Liver (tissue), 9 donors: ENCODE data around the gene ENOX1. TPM values are rescaled to one million over a fixed set of nuclear protein-coding genes. Genes with fewer than 3 reads are reported as not detected.

Source experiments
- DNase-seq: peaks from one replicate; pipeline ENCODE4 v3.0.0-alpha.2; 2017; ENCODE audit warnings: low spot score
- H3K27ac ChIP-seq, 2 donors: one replicate each; pipeline ENCODE4 v1.7.0; 2013; ENCODE audit warnings: inconsistent platforms in 2 of 2, low read length in 2 of 2, control low read depth in 1 of 2, low read depth in 1 of 2, mild to moderate bottlenecking in 1 of 2
- H3K27me3 ChIP-seq, 4 donors: one replicate each; pipeline versions ENCODE4 v1.6.1 to v1.7.0; 2013; ENCODE audit warnings: low read length in 3 of 4, inconsistent platforms in 1 of 4, mild to moderate bottlenecking in 1 of 4, moderate library complexity in 1 of 4; ENCODE audit not compliant: control insufficient read depth in 4 of 4, insufficient read depth in 4 of 4
- H3K36me3 ChIP-seq, 4 donors: one replicate each; pipeline versions ENCODE4 v1.6.1 to v1.7.0; 2013; ENCODE audit warnings: low read length in 3 of 4, mild to moderate bottlenecking in 3 of 4, low read depth in 1 of 4, moderate library complexity in 1 of 4; ENCODE audit not compliant: control insufficient read depth in 4 of 4, insufficient read depth in 3 of 4
- H3K4me1 ChIP-seq, 4 donors: one replicate each; pipeline versions ENCODE4 v1.6.1 to v1.7.0; 2013; ENCODE audit warnings: low read length in 3 of 4, mild to moderate bottlenecking in 3 of 4, moderate library complexity in 1 of 4; ENCODE audit not compliant: control insufficient read depth in 4 of 4, insufficient read depth in 4 of 4
- H3K4me3 ChIP-seq, 3 donors: one replicate each; pipeline versions ENCODE4 v1.6.1 to v1.7.0; 2013; ENCODE audit warnings: low read length in 3 of 3, control low read depth in 1 of 3, low read depth in 1 of 3, mild to moderate bottlenecking in 1 of 3
- H3K9ac ChIP-seq, 2 donors: one replicate each; pipeline ENCODE4 v1.7.0; 2013; ENCODE audit warnings: low read length in 2 of 2, mild to moderate bottlenecking in 2 of 2, moderate library complexity in 2 of 2, control low read depth in 1 of 2, low read depth in 1 of 2
- H3K9me3 ChIP-seq, 4 donors: one replicate each; pipeline versions ENCODE4 v1.6.1 to v1.7.0; 2013; ENCODE audit warnings: low read length in 3 of 4; ENCODE audit not compliant: control insufficient read depth in 4 of 4
- EGR1 ChIP-seq, 2 donors: IDR thresholded peaks; 2 replicates each; pipeline ENCODE4 v1.6.1; 2016 to 2018; ENCODE audit warnings: antibody characterized with exemption in 2 of 2, low read depth in 2 of 2
- FOXA1 ChIP-seq: IDR thresholded peaks from 2 replicates; pipeline ENCODE4 v1.6.1; 2016; ENCODE audit warnings: antibody characterized with exemption
- FOXA2 ChIP-seq: IDR thresholded peaks from 2 replicates; pipeline ENCODE4 v1.6.1; 2016; ENCODE audit warnings: antibody characterized with exemption
- GABPA ChIP-seq, 2 donors: IDR thresholded peaks in 1 of 2; conservative IDR thresholded peaks in 1 of 2; 2 replicates each; pipeline ENCODE4 v1.6.1; 2016; ENCODE audit warnings: antibody characterized with exemption in 2 of 2, mild to moderate bottlenecking in 1 of 2, moderate library complexity in 1 of 2
- HNF4A ChIP-seq, 2 donors: conservative IDR thresholded peaks; 2 replicates each; pipeline ENCODE4 v1.6.1; 2016; ENCODE audit warnings: antibody characterized with exemption in 2 of 2, mild to moderate bottlenecking in 2 of 2
- HNF4G ChIP-seq: IDR thresholded peaks from 2 replicates; pipeline ENCODE4 v1.6.1; 2016; ENCODE audit warnings: antibody characterized with exemption
- JUND ChIP-seq, 2 donors: IDR thresholded peaks; 2 replicates each; pipeline ENCODE4 v1.6.1; 2016; ENCODE audit warnings: antibody characterized with exemption in 2 of 2
- NR2F2 ChIP-seq: IDR thresholded peaks from 2 replicates; pipeline ENCODE4 v1.6.1; 2016; ENCODE audit warnings: antibody characterized with exemption
- RAD21 ChIP-seq, 2 donors: IDR thresholded peaks; 2 replicates each; pipeline ENCODE4 v1.6.1; 2016; ENCODE audit warnings: antibody characterized with exemption in 2 of 2, mild to moderate bottlenecking in 2 of 2
- RXRA ChIP-seq, 2 donors: IDR thresholded peaks; 2 replicates each; pipeline ENCODE4 v1.6.1; 2017 to 2018; ENCODE audit warnings: antibody characterized with exemption in 2 of 2, mild to moderate bottlenecking in 1 of 2
- SP1 ChIP-seq: IDR thresholded peaks from 2 replicates; pipeline ENCODE4 v1.6.1; 2018; ENCODE audit warnings: antibody characterized with exemption, mild to moderate bottlenecking
- TAF1 ChIP-seq: conservative IDR thresholded peaks from 2 replicates; pipeline ENCODE4 v1.6.1; 2016; ENCODE audit warnings: antibody characterized with exemption, mild to moderate bottlenecking
- YY1 ChIP-seq: IDR thresholded peaks from 2 replicates; pipeline ENCODE4 v1.6.1; 2016; ENCODE audit warnings: antibody characterized with exemption, mild to moderate bottlenecking
- WGBS: extraction: QIAGEN DNeasy Blood & Tissue Kit; methylation state at CpG from one replicate; pipeline ENCODE4 v1.1.7; 2013; 5-methylcytosine and 5-hydroxymethylcytosine counted together
- polyA plus RNA-seq, 2 donors: library from polyadenylated mRNA; stranded (reverse) in 1 of 2; unstranded in 1 of 2; fragments of 200-250 nt in 1 of 2; fragments of >200 nt in 1 of 2; fragmentation: Nextera tagmentation in 1 of 2; extraction: Ambion mirVana in 1 of 2; gene quantifications; one replicate each; pipeline versions ENCODE4 v1.2.1 to v1.2.3, GENCODE V29; 2013 to 2015
- total RNA-seq, 2 donors: library from RNA; depleted of rRNA; stranded (reverse); fragments of >200 nt; gene quantifications; one replicate each; pipeline ENCODE4 v1.2.3, GENCODE V29; 2014
- TF ChIP-seq, protein P1 (sequence below): IDR thresholded peaks from 2 replicates; pipeline ENCODE4 v1.6.1; 2016; ENCODE audit warnings: antibody characterized with exemption, mild to moderate bottlenecking
- TF ChIP-seq, protein P2 (sequence below): IDR thresholded peaks from 2 replicates; pipeline ENCODE4 v1.6.1; 2016; ENCODE audit warnings: antibody characterized with exemption
- TF ChIP-seq, protein P3 (sequence below): IDR thresholded peaks from 2 replicates; pipeline ENCODE4 v1.6.1; 2016; ENCODE audit warnings: antibody characterized with exemption
- TF ChIP-seq, protein P4 (sequence below): fragments of 150-350 bp; IDR thresholded peaks from 2 replicates; pipeline ENCODE4 v1.5.1; 2017; ENCODE audit warnings: improper control_type of control experiment, low read depth, low read length; ENCODE audit not compliant: missing input control
- TF ChIP-seq, protein P5 (sequence below): IDR thresholded peaks from 2 replicates; pipeline ENCODE4 v1.6.1; 2016; ENCODE audit warnings: antibody characterized with exemption
- donor health status: healthy.
- donor health status: healthy.
- donor health status: healthy.
- donor health status: healthy.
- donor health status: healthy.

Gene ENOX1
- total and polyA plus RNA-seq, 4 donors: 0.02 to 0.33 (median 0.08) TPM; not detected in 1

DNA sequence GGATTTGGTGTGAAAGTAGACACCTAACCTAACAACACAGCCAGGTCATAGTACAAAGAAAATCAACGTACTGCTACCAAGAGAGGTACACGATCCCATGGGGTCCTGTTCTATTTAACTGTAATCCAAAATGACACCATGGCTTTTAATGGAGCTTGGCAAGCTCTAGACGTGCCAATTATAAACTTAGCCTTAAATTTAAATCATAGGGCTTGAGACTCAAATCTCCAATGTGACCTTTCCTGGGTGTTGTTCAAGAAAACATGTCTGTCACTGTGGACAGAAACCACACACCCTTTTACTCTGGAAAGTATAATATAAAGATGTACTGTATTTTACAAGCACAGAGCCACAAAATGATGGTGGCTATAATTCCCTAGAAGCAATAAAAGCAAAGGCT lies 299.3 kb downstream of the ENOX1 start:
- WGBS: 55% methylated on average over 3 of the region's 3 CpGs
- Histone ChIP-seq H3K9ac (no peak overlapping the region), H3K27me3 (no peaks in the 10 kb centered on the region), H3K27ac (no peak overlapping the region), H3K9me3 (no peaks in the 10 kb centered on the region), H3K36me3 (no peaks in the 10 kb centered on the region), H3K4me3 (no peak overlapping the region), H3K4me1 (no peaks in the 10 kb centered on the region)
- TF ChIP-seq TAF1: no peak
- no peak for TF ChIP-seq FOXA2
- TF ChIP-seq, protein P1, sequence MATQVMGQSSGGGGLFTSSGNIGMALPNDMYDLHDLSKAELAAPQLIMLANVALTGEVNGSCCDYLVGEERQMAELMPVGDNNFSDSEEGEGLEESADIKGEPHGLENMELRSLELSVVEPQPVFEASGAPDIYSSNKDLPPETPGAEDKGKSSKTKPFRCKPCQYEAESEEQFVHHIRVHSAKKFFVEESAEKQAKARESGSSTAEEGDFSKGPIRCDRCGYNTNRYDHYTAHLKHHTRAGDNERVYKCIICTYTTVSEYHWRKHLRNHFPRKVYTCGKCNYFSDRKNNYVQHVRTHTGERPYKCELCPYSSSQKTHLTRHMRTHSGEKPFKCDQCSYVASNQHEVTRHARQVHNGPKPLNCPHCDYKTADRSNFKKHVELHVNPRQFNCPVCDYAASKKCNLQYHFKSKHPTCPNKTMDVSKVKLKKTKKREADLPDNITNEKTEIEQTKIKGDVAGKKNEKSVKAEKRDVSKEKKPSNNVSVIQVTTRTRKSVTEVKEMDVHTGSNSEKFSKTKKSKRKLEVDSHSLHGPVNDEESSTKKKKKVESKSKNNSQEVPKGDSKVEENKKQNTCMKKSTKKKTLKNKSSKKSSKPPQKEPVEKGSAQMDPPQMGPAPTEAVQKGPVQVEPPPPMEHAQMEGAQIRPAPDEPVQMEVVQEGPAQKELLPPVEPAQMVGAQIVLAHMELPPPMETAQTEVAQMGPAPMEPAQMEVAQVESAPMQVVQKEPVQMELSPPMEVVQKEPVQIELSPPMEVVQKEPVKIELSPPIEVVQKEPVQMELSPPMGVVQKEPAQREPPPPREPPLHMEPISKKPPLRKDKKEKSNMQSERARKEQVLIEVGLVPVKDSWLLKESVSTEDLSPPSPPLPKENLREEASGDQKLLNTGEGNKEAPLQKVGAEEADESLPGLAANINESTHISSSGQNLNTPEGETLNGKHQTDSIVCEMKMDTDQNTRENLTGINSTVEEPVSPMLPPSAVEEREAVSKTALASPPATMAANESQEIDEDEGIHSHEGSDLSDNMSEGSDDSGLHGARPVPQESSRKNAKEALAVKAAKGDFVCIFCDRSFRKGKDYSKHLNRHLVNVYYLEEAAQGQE: no peak
- no peak for TF ChIP-seq GABPA (IDR thresholded peaks at IDR 0.05 in 1 of 2, conservative IDR thresholded peaks at IDR 0.05 in 1 of 2)
- no peak for TF ChIP-seq JUND (IDR thresholded peaks at IDR 0.05)
- TF ChIP-seq, protein P2, sequence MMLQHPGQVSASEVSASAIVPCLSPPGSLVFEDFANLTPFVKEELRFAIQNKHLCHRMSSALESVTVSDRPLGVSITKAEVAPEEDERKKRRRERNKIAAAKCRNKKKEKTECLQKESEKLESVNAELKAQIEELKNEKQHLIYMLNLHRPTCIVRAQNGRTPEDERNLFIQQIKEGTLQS: no peak
- TF ChIP-seq EGR1 (IDR thresholded peaks at IDR 0.05; ENCODE audit: low read depth in 2 of 2): no peak
- TF ChIP-seq NR2F2: no peak
- no peak for TF ChIP-seq YY1
- TF ChIP-seq RXRA (IDR thresholded peaks at IDR 0.05): no peak
- no peak for TF ChIP-seq HNF4A (conservative IDR thresholded peaks at IDR 0.05)
- TF ChIP-seq HNF4G: no peak
- TF ChIP-seq, protein P3, sequence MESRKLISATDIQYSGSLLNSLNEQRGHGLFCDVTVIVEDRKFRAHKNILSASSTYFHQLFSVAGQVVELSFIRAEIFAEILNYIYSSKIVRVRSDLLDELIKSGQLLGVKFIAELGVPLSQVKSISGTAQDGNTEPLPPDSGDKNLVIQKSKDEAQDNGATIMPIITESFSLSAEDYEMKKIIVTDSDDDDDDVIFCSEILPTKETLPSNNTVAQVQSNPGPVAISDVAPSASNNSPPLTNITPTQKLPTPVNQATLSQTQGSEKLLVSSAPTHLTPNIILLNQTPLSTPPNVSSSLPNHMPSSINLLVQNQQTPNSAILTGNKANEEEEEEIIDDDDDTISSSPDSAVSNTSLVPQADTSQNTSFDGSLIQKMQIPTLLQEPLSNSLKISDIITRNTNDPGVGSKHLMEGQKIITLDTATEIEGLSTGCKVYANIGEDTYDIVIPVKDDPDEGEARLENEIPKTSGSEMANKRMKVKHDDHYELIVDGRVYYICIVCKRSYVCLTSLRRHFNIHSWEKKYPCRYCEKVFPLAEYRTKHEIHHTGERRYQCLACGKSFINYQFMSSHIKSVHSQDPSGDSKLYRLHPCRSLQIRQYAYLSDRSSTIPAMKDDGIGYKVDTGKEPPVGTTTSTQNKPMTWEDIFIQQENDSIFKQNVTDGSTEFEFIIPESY: no peak
- TF ChIP-seq, protein P4, sequence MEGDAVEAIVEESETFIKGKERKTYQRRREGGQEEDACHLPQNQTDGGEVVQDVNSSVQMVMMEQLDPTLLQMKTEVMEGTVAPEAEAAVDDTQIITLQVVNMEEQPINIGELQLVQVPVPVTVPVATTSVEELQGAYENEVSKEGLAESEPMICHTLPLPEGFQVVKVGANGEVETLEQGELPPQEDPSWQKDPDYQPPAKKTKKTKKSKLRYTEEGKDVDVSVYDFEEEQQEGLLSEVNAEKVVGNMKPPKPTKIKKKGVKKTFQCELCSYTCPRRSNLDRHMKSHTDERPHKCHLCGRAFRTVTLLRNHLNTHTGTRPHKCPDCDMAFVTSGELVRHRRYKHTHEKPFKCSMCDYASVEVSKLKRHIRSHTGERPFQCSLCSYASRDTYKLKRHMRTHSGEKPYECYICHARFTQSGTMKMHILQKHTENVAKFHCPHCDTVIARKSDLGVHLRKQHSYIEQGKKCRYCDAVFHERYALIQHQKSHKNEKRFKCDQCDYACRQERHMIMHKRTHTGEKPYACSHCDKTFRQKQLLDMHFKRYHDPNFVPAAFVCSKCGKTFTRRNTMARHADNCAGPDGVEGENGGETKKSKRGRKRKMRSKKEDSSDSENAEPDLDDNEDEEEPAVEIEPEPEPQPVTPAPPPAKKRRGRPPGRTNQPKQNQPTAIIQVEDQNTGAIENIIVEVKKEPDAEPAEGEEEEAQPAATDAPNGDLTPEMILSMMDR: no peak
- no peak for TF ChIP-seq SP1
- no peak for DNase-seq

DNA sequence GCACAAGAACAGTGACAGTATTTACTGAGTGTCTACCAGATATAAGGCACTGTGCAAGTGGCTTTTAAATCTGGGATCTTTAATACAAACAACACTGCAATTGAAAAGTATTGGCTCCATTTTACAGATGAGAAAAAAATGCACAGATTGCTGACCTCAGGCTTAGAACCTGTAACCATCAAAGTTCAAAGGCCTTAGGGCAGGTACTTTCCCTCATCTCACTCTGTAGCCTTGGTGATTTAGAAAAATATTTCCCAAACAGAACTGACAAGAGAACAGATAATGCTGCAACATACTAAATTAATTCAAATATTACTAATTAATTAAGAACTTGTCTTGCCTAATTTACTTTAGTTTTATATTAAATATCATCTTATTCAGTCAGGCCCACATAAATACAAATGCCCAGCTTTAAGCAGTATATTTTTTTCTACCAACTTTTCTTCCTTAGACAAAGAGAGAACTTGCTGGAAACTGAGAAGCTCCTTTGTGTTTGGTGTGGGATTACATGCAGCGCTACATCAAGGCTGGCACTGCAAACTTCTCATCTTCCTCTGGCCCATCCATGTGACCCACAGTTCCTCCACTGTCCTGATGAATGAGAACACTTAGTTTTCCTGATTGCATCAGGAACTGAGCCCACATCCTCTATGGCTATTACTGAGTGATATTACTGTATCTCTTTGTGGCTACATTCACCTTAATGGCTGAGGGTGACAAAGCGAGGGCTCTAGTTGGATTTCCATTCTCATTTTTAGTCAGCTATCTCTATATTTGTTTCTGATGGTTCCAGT lies 302.1 kb downstream of the ENOX1 start:
- Histone ChIP-seq H3K9ac (no peak overlapping the region), H3K36me3 (no peaks in the 10 kb centered on the region), H3K4me1 (no peaks in the 10 kb centered on the region), H3K4me3 (no peak overlapping the region), H3K27ac (no peak overlapping the region), H3K27me3 (no peaks in the 10 kb centered on the region), H3K9me3 (no peaks in the 10 kb centered on the region)
- 90% methylated on average over 2 of the region's 2 CpGs for WGBS
- no peak for DNase-seq
- TF ChIP-seq JUND (IDR thresholded peaks at IDR 0.05) (no peak), SP1 (no peak), NR2F2 (no peak), YY1 (no peak), HNF4A (conservative IDR thresholded peaks at IDR 0.05) (no peak), GABPA (IDR thresholded peaks at IDR 0.05 in 1 of 2, conservative IDR thresholded peaks at IDR 0.05 in 1 of 2) (no peak), FOXA1 (no peak), RXRA (IDR thresholded peaks at IDR 0.05) (no peak), TAF1 (no peak), RAD21 (IDR thresholded peaks at IDR 0.05) (no peak), HNF4G (no peak)
- TF ChIP-seq, protein P2: no peak
- TF ChIP-seq, protein P5, sequence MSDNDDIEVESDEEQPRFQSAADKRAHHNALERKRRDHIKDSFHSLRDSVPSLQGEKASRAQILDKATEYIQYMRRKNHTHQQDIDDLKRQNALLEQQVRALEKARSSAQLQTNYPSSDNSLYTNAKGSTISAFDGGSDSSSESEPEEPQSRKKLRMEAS: no peak
- TF ChIP-seq, protein P4: no peak
